ENCODE data around the gene SMYD1. TPM values are rescaled to one million over a fixed set of nuclear protein-coding genes. Genes with fewer than 3 reads are reported as not detected.

SMYD1 gene
- total RNA-seq, 3 donors from 2014 or later, result 1.0 to 10.7 TPM; not detected in 1

DNA sequence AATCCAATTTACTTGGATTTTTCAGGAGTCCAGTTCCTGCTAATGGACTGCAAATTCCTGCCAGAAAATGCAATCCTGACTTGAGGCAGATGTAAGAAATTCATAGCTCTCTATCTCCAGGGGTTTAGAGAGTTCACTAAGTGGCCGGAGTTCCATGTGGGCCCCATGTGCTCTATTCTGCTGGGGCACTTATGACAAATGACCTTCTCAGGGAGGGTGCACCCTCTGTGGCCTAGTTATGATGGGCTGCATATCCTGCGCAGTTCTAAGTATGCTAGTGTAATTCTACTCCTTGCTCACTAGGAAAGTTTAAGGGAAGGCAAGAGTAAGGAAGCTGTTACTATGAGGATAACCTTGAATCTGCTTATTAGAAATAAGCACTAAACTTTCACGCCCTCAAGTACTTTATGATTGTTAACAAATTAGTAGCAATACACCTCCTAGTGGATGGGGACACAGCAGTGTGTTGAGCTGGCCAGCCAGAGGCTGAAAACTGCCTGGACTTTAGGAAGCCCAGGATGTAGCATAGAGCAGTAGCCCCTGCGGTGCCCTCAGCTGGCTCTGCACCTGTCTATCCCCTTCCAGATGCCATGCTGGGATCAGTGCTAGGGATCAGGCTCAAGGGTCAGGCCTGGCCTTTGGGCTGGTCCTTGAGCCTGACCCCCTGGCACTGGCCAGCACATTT lies 14.4 kb downstream of the SMYD1 start:
- intact Hi-C loops (cut with DNase I, micrococcal nuclease), result no loop called here
- ATAC-seq, result no peak
- no peaks in the 10 kb centered on the region for H3K9me3 ChIP-seq
- TF ChIP-seq, protein P1, sequence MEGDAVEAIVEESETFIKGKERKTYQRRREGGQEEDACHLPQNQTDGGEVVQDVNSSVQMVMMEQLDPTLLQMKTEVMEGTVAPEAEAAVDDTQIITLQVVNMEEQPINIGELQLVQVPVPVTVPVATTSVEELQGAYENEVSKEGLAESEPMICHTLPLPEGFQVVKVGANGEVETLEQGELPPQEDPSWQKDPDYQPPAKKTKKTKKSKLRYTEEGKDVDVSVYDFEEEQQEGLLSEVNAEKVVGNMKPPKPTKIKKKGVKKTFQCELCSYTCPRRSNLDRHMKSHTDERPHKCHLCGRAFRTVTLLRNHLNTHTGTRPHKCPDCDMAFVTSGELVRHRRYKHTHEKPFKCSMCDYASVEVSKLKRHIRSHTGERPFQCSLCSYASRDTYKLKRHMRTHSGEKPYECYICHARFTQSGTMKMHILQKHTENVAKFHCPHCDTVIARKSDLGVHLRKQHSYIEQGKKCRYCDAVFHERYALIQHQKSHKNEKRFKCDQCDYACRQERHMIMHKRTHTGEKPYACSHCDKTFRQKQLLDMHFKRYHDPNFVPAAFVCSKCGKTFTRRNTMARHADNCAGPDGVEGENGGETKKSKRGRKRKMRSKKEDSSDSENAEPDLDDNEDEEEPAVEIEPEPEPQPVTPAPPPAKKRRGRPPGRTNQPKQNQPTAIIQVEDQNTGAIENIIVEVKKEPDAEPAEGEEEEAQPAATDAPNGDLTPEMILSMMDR (IDR thresholded peaks at IDR 0.05), result no peak
- DNase-seq, result no peak
- no peaks in the 10 kb centered on the region for H3K36me3 ChIP-seq (ENCODE audit: low read depth)
- no peaks in the 10 kb centered on the region for H3K4me1 ChIP-seq (ENCODE audit: low read depth)
- H3K4me3 ChIP-seq, result no peak overlapping the region

DNA sequence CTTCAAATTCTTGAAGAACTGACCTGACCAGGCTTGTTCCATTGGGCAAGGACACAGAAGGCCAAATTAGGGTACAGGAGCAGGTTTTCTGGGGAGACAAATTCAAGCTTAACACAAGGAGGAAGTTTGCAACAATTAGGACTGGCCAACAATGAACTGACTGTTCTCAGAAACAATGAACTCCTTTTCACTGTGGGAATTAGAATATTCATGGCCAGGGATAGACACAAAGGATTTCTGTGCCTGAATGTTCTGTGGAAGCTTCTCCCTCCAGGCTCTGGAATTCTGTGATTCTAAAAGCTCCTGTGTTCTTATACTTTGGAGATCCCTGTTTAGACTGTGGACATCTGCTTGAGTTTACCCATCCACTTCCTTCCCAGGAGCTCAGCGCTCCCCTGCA lies 15.2 kb downstream of the SMYD1 start:
- H3K4me3 ChIP-seq, result no peak overlapping the region
- H3K36me3 ChIP-seq (ENCODE audit: low read depth), result no peaks in the 10 kb centered on the region
- H3K4me1 ChIP-seq (ENCODE audit: low read depth), result no peaks in the 10 kb centered on the region
- intact Hi-C loops (cut with DNase I, micrococcal nuclease), result no loop called here
- DNase-seq, result no peak
- H3K9me3 ChIP-seq, result no peaks in the 10 kb centered on the region
- peak; percentile 48 for ATAC-seq
- TF ChIP-seq, protein P1 (IDR thresholded peaks at IDR 0.05), result no peak

DNA sequence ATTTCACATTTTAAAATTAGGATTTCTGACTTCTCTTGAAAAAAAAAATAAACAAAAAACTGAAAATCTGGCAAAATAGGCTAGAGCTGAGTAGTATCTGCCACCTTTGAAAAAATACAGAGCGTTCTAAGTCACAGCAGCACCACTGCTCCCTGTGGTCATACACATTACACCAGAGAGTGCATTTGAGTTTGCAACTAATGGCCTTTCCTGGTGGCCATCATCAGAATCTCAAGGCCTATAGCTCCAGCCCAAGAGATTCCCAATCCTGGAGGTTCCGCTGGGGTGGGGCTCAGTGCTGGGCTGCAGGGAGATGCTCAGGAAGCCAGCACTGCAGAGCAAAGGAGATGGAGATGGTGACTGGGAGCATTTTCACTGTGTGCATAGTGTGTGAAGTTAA lies 17.5 kb downstream of the SMYD1 start:
- no peak for ATAC-seq
- intact Hi-C loops (cut with DNase I, micrococcal nuclease), result no loop called here

DNA sequence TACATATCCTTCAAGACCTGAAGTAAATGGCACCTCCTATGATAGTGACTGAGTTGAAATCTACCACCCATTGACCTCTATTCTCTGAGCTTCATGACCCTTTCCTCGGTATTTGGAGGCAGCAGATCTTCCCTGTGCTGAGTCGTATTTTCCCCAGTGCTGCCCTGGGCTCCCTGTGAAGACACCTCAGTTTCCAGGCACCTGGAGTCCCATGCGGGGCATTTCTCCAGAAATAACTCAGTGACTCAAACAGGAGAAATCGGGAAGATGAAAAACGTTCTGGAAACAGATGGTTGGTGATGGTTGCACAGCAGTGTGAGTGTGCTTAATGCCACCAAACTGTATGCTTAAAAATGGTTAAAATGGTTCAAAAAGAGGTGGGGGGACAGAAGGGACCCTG lies 18.0 kb downstream of the SMYD1 start:
- Histone ChIP-seq H3K4me1 (ENCODE audit: low read depth) (no peaks in the 10 kb centered on the region), H3K4me3 (no peak overlapping the region), H3K9me3 (no peaks in the 10 kb centered on the region), H3K36me3 (ENCODE audit: low read depth) (no peaks in the 10 kb centered on the region)
- TF ChIP-seq, protein P1 (IDR thresholded peaks at IDR 0.05), result no peak
- no peak for DNase-seq
- intact Hi-C loops (cut with DNase I, micrococcal nuclease), result no loop called here
- ATAC-seq, result no peak

More for the DNA sequence above, 17.5 kb downstream of the SMYD1 start:
- Histone ChIP-seq H3K9me3 (no peaks in the 10 kb centered on the region), H3K36me3 (ENCODE audit: low read depth) (no peaks in the 10 kb centered on the region), H3K4me3 (no peak overlapping the region), H3K4me1 (ENCODE audit: low read depth) (no peaks in the 10 kb centered on the region)
- TF ChIP-seq, protein P1 (IDR thresholded peaks at IDR 0.05), result no peak
- DNase-seq, result no peak

DNA sequence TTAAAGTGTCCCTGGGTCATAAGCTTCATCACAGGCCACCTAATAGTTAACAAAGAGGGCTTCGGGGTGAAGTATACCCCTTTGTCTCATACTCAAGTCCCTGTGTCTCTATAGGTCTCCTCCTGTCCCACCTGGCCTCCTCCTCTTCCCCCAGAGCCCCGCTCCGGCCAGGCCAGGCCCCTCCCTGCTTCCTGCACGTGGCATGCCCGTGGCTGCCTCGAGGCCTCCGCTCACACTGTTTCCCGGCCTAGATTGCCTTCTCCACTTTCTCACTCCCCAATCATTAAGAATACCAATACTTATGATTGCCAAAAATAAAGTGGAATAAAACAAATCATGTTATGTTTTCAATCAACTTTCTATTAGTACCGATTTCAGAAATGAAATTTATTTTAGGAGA lies 18.8 kb downstream of the SMYD1 start:
- intact Hi-C loops (cut with DNase I, micrococcal nuclease), result no loop called here
- DNase-seq (no peak), ATAC-seq (no peak)
- Histone ChIP-seq H3K36me3 (ENCODE audit: low read depth) (no peaks in the 10 kb centered on the region), H3K9me3 (no peaks in the 10 kb centered on the region), H3K4me1 (ENCODE audit: low read depth) (no peaks in the 10 kb centered on the region), H3K4me3 (no peak overlapping the region)
- TF ChIP-seq, protein P1 (IDR thresholded peaks at IDR 0.05), result no peak

DNA sequence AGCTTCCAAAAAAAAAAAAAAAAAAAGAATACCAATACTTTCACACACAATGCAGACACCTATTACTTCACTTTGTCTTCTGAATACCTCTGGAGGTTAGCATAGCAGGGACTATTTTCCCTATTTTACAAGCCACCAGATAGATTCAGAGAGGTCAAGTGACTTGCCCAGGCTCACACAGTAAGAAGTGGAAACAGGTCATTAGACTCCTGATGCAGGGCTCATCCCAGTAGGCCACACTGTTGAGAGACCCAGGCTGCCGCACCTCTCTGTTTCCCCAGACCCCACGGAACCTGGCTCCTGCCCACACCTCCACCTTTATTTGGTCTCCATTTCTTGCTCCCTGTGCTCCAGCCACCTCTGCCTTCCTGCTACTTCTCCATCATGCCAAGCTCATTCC lies 19.4 kb downstream of the SMYD1 start:
- no peak for DNase-seq
- Histone ChIP-seq H3K9me3 (no peaks in the 10 kb centered on the region), H3K36me3 (ENCODE audit: low read depth) (no peaks in the 10 kb centered on the region), H3K4me3 (no peak overlapping the region), H3K4me1 (ENCODE audit: low read depth) (no peaks in the 10 kb centered on the region)
- intact Hi-C loops (cut with DNase I, micrococcal nuclease), result no loop called here
- TF ChIP-seq, protein P1 (IDR thresholded peaks at IDR 0.05), result no peak
- ATAC-seq, result no peak
